ENCODE measurements around the gene SIX2. TPM values are rescaled to one million over a fixed set of nuclear protein-coding genes. Genes with fewer than 3 reads are reported as not detected.

The SIX2 gene
- total and polyA plus RNA-seq, 2 donors from 2014 or later, result 0.28 to 0.62 TPM

GRCh38 chr2:45009928-45010701 lies 863 bp upstream of the SIX2 start:
- FAIRE-seq (no peak), DNase-seq (peak; percentile 84 to 93 (median 88))
- Histone ChIP-seq H3K27me3 (ENCODE audit: control insufficient read depth, insufficient read depth, low read length) (peaks cover 61% of the 10 kb centered on the region), H3K9me3 (ENCODE audit: control insufficient read depth in 2 of 3, insufficient read depth in 1 of 3, low read length in 3 of 3) (no peaks in the 10 kb centered on the region), H3K27ac (ENCODE audit: low read depth in 2 of 2, low read length in 2 of 2) (no peak overlapping the region), H3K9ac (ENCODE audit: low read length in 3 of 3) (no peak overlapping the region), H3K36me3 (ENCODE audit: control insufficient read depth in 2 of 3, insufficient read depth in 3 of 3, low read length in 3 of 3) (no peaks in the 10 kb centered on the region), H3K4me3 (ENCODE audit: low read length in 3 of 3) (peak overlapping the region; percentile 48 to 60 (median 55)), H3K4me1 (ENCODE audit: control insufficient read depth in 2 of 3, insufficient read depth in 2 of 3, low read depth in 1 of 3, low read length in 3 of 3) (peaks cover 0 to 15% (median 0%) of the 10 kb centered on the region in 3 donors)
- no peak for TF ChIP-seq CTCF (IDR thresholded peaks at IDR 0.05; ENCODE audit: borderline replicate concordance, extremely low read depth, insufficient read depth)
- intact Hi-C loops (cut with DNase I), result no loop called here

- H3K9me3 ChIP-seq (ENCODE audit: control insufficient read depth in 2 of 3, insufficient read depth in 1 of 3, low read length in 3 of 3), result no peaks in the 10 kb centered on the region
- TF ChIP-seq CTCF (IDR thresholded peaks at IDR 0.05; ENCODE audit: borderline replicate concordance, extremely low read depth, insufficient read depth), result no peak
- peak in 3 of 5 donors; percentile 32 to 81 (median 73) for DNase-seq
- H3K27ac ChIP-seq (ENCODE audit: low read depth in 2 of 2, low read length in 2 of 2), result no peak overlapping the region
- no peak for FAIRE-seq
- H3K4me3 ChIP-seq (ENCODE audit: low read length in 3 of 3), result peak overlapping the region; percentile 45 to 55 (median 49)
- H3K4me1 ChIP-seq (ENCODE audit: control insufficient read depth in 2 of 3, insufficient read depth in 2 of 3, low read depth in 1 of 3, low read length in 3 of 3), result peaks cover 0 to 22% (median 0%) of the 10 kb centered on the region in 3 donors
- peaks cover 60% of the 10 kb centered on the region for H3K27me3 ChIP-seq (ENCODE audit: control insufficient read depth, insufficient read depth, low read length)
- H3K9ac ChIP-seq (ENCODE audit: low read length in 3 of 3), result no peak overlapping the region
- intact Hi-C loops (cut with DNase I), result no loop called here
- H3K36me3 ChIP-seq (ENCODE audit: control insufficient read depth in 2 of 3, insufficient read depth in 3 of 3, low read length in 3 of 3), result no peaks in the 10 kb centered on the region
These were observed 739 bp downstream of the SIX2 start for GRCh38 chr2:45008296-45009129.

GRCh38 chr2:45007961-45008295 lies 1.3 kb downstream of the SIX2 start:
- H3K9me3 ChIP-seq (ENCODE audit: control insufficient read depth in 2 of 3, insufficient read depth in 1 of 3, low read length in 3 of 3), result no peaks in the 10 kb centered on the region
- DNase-seq (no peak), FAIRE-seq (no peak)
- no peak for TF ChIP-seq CTCF (IDR thresholded peaks at IDR 0.05; ENCODE audit: borderline replicate concordance, extremely low read depth, insufficient read depth)
- peaks cover 0 to 20% (median 0%) of the 10 kb centered on the region in 3 donors for H3K4me1 ChIP-seq (ENCODE audit: control insufficient read depth in 2 of 3, insufficient read depth in 2 of 3, low read depth in 1 of 3, low read length in 3 of 3)
- H3K36me3 ChIP-seq (ENCODE audit: control insufficient read depth in 2 of 3, insufficient read depth in 3 of 3, low read length in 3 of 3), result no peaks in the 10 kb centered on the region
- no peak overlapping the region for H3K27ac ChIP-seq (ENCODE audit: low read depth in 2 of 2, low read length in 2 of 2)
- H3K4me3 ChIP-seq (ENCODE audit: low read length in 3 of 3), result peak overlapping the region in 1 of 3 donors; percentile 55
- intact Hi-C loops (cut with DNase I), result no loop called here
- peaks cover 66% of the 10 kb centered on the region for H3K27me3 ChIP-seq (ENCODE audit: control insufficient read depth, insufficient read depth, low read length)
- H3K9ac ChIP-seq (ENCODE audit: low read length in 3 of 3), result peak overlapping the region in 1 of 3 donors; percentile 2
